ENCODE results near the gene ACOXL.
"Not testable (repeated sequence)": the region's sequence is repeated elsewhere in the genome, so short reads cannot be mapped to it uniquely, and the experiment has no call there.

ACOXL gene

DNA sequence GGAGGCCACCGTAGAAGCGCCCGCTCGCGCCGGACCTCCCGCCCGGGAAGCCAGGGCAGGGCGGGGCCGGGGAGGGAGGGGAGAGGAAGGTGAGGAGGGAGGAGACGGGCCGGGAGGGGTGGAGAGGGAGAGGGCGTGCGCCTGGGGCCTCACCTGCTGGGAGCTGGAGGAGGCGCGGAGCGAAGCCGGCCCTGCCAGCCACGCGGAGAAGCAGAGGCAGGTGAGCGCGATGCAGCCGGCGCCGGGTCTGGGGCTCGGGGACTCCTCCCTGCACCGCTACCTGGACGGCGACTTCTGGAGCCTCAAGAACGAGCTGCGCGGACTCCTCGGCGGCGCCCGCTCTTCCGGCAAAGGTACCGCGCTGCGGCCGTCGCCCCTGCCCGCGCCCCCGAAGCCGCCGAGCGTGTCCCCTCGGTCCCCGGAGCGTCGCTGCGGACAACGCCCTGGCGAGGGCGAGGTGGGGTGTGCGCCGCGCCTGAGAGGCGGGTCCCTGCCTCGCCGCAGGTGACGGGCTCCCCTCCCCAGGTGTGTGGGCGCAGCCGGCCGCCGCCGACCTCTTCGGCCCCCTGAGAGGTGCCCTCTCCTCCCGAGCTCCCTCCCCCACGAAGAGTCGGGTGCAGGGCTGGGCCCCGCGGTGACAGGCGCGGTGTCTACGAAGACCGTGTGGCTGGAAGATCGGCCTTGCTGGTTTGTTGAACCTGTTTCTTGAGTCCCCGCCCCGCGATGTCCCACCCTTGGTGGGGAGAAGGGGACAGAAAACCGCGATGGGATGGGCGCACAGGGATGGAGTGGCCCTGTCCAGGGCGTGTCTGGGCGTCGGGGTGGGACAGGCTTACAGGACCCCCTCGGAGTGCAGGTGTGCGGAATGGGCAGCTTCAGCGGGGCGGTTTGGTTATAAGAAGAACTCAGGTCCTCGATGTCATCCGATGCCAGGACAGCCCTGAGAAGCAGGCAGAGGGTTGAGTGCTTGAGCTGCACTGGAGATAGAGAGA, at the start of gene ACOXL:
Gene ACOXL (plus strand): TSS at position 152 of the 992 bp plus-strand sequence. CDS start 35,817 bp downstream, outside the sequence.
- TF ChIP-seq, protein P1, sequence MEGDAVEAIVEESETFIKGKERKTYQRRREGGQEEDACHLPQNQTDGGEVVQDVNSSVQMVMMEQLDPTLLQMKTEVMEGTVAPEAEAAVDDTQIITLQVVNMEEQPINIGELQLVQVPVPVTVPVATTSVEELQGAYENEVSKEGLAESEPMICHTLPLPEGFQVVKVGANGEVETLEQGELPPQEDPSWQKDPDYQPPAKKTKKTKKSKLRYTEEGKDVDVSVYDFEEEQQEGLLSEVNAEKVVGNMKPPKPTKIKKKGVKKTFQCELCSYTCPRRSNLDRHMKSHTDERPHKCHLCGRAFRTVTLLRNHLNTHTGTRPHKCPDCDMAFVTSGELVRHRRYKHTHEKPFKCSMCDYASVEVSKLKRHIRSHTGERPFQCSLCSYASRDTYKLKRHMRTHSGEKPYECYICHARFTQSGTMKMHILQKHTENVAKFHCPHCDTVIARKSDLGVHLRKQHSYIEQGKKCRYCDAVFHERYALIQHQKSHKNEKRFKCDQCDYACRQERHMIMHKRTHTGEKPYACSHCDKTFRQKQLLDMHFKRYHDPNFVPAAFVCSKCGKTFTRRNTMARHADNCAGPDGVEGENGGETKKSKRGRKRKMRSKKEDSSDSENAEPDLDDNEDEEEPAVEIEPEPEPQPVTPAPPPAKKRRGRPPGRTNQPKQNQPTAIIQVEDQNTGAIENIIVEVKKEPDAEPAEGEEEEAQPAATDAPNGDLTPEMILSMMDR (IDR thresholded peaks at IDR 0.05; ENCODE audit: insufficient read depth, missing control alignments), result no peak
- FAIRE-seq (no peak), DNase-seq (ENCODE audit: insufficient read length, low spot score) (no peak)

DNA sequence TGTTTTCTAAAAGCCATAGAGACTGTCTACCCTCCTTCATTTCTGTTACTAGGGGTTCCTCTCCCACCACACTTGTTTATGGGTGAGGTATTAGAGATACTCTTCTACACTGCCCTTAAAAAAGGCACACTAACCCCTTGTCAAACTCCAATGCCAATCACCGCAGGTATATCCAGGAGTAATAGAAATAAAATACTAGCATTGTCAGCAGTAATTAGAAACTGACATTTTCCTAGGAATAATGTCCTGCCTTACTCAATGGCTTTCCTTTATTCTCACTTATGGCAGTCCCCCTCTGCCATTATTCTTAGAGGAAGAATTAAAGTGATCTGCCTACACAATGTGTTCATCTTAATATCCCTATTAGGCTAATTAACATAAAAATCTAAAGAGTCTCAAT, 49.5 kb upstream of the ACOXL start:
- TF ChIP-seq, protein P1 (IDR thresholded peaks at IDR 0.05; ENCODE audit: insufficient read depth, missing control alignments), result no peak
- FAIRE-seq (no peak), DNase-seq (ENCODE audit: insufficient read length, low spot score) (no peak)

DNA sequence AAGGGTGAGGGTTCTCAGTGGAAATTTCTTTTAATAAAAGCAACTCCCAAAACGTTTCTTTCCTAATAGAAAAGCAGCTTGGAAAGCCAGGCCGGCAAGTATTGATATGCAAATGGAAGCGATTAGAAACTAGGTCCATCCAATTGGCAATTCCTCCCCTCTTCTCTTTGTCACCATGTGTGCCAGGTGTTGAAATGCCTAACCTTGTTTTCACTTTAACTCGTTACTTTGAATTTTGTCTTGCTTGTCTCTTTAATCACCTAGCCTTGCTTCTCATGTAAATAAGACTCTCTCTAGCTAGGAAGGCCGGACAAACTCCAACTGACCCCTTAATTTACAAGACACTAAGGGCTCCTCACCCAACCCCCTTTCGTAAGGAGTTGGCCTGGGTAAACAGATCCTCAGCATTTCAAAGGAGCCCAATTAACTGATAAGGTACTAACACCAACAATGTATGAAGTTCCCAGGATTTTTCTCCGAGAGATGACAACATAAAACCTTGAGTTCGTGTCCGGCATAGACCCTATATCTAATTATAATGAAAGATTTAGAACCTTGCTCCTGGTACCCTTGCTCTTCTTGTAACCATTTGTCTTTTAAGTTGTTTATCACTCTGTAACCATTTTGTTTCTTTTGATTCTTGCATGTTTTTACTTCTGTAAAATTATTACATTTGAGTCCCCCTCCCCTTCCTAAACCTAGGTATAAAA, 44.4 kb upstream of the ACOXL start:
- FAIRE-seq; DNase-seq (ENCODE audit: insufficient read length, low spot score): not testable (repeated sequence)

DNA sequence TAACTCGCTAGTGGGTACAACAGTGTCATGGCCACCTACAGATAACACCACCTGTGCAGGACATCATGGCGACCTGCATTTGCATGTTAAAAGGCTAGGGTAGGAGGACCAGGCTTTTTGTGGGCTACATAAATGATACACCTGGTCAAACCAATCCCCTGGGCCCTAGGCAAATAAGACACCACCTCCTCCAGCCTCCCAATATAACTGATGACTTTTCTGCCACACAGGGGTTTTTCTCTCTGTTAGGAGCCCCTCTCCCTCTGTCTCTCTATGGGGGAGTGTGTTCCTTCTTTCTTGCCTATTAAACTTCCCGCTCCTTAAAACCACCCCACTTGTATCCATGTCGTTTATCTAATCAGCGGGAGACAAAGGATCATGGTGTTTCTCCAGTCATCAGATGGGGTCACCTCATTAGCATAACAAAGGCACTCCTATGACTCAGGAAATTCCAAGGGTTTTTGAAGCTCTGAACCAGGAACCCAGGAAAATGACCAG, 43.7 kb upstream of the ACOXL start:
- DNase-seq (ENCODE audit: insufficient read length, low spot score) (no peak), FAIRE-seq (no peak)
- TF ChIP-seq, protein P1 (IDR thresholded peaks at IDR 0.05; ENCODE audit: insufficient read depth, missing control alignments), result no peak

DNA sequence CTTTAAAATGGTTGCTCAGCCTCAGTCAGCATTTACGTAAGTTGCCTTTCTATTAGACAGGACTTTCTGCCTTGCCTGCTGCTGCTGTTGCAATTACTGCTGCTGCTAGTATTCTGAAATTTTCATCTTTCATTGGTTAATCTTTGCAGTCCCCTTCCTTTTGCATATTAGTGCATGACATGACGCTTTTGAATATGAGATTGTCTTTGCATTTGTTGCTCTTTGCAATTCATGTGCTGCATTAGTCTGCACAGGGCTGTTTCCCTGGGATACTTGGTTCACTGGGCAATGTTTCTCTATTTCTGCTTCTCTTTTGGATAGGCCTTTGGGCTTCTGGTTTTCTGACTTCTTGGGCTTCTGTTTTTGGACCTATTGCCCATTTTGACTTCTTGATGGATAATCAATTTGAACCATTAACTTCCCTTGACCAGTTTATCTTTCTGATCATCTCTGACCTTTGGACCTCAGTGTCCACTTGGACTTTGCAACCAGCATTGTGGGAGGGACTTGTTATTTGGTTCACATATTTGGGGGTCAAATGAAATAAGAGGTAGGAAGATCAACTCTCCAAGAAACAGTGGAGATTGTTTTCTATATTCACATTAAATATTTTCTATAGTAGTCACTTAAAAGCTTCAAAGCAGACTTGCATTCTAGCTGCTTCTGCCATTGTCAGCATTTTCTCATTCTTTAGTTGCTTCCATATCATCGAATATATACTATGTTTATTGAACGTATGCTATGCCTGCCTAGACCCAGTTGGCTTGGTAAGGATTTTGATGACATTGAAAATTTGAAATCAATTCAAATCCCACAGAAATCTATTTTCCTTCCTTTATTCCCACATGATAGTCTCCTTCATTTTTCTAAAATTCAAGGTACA, 42.0 kb upstream of the ACOXL start:
- TF ChIP-seq, protein P1 (IDR thresholded peaks at IDR 0.05; ENCODE audit: insufficient read depth, missing control alignments), result no peak
- no peak for FAIRE-seq
- no peak for DNase-seq (ENCODE audit: insufficient read length, low spot score)

DNA sequence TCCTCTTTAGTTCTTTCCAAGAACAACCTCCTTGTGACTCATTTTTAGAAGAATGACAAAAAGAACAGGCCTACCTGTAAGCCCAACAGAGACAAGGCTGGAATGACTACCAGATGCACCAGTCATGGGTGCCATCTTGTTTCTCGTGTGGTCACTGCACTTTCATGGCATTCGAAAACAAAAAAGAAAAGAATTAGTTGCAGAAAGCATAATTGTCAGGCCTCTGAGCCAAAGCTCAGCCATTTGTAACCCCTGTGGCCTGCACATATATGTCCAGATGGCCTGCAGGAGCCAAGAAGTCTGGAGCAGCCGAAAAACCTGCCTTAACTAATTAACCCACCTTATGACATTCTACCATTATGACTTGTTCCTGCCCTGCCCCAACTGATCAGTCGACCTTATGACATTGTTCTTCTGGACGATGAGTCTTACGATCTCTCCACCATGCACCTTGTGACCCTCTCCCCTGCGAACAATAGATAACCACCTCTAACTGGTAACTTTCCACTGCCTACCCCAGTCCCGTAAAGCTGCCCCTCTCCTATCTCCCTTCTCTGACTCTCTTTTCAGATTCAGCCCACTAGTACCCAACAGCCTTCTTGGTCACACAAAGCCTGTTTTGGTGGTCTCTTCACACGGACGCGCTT, 40.6 kb upstream of the ACOXL start:
- no peak for FAIRE-seq
- TF ChIP-seq, protein P1 (IDR thresholded peaks at IDR 0.05; ENCODE audit: insufficient read depth, missing control alignments), result no peak
- DNase-seq (ENCODE audit: insufficient read length, low spot score), result no peak

DNA sequence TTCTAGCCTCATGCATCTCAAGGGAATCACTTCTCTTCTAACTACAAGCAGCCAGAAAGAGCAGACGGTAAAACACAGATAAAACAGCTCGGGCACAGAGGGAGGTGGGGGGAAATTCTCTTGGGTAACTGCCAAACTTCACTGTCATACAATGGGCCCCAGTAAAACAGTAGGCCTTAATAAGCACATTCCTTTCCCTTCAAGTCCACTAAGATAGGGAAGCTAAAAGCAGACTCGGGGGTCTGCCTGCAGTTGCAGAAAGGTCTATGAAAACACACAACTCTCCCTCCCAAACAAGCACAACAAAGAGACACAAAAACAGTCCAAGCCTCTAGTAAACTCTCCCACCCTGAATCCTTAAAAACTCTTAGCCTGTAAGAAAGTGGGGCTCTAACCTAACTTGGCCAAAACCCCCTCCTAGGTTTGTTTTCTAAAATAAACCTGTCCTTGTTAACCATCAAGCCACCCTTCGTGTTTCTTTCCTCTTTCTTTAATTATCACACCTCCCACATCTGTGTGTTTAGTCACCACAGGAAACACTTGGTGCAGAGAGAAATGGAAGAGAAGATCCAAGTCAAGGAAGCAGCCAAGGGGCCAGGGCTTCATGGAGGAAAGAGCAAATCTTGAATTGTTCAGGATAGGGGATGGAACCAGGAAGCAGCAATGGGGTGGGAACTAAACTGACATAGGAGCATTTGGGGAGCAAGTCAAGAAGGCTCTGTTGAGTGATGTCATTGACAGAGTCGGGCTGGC, 37.1 kb upstream of the ACOXL start:
- DNase-seq (ENCODE audit: insufficient read length, low spot score); FAIRE-seq: not testable (repeated sequence)

DNA sequence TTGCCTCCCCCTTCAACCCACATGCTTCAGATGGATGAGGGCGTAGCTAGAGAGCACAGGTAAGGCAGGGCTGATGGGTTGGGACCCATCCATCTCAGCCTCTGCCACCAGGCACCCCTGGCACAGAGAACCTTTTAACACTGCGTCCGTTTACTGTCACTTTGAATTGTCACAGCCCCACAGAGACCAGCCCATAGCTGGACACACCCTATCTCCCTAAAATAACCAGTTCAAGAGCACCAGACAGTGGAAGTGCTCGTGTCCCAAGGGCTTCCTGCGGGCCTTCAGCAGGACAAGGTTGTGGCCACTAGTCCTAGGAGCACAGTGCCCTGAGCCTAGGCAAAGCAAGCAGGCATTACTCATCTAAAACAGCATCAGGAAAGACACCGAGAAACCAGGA, 34.1 kb upstream of the ACOXL start:
- not testable (repeated sequence) for FAIRE-seq; DNase-seq (ENCODE audit: insufficient read length, low spot score)
